Measurements from ENCODE around the gene GRK5.

GRK5 gene

GRCh38 chr10:119445935-119446317 lies 238.6 kb downstream of the GRK5 start:
- DNase-seq, result no peak

- no peak for DNase-seq
These were observed 239.3 kb downstream of the GRK5 start for GRCh38 chr10:119446441-119447277.

GRCh38 chr10:119447421-119447820 lies 240.1 kb downstream of the GRK5 start:
- DNase-seq, result no peak

DNA sequence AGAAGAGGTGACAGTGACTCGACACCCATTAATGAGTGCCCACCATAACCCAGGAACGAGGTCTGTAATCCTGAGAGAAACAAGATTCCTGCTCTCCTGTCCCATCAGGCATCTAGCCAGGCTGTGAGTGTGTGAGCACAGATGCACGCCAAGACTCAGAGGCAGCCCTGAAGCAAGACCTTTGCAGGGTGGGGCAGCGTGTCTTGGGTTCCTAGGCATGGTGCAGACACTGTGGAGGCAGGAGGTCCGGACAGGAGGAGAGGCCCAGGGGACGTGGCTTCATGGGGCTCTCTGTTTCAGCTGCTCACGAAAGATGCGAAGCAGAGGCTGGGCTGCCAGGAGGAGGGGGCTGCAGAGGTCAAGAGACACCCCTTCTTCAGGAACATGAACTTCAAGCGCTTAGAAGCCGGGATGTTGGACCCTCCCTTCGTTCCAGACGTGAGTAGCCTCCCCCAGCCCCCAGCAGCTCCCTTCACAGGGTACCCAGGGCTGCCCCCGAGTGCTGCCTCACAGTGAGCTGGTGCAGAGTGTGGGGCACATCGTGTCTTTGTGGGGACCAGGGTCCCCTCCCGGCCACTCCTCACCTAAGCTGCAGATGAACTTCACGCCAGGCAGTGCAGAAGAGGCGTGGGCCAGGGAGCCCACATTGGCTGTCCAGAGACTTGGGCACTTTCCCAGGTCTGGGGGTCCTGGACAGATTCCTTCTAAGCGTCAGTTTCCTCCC lies 240.6 kb downstream of the GRK5 start:
- DNase-seq, result no peak

GRCh38 chr10:119448628-119449584 lies 241.5 kb downstream of the GRK5 start:
- DNase-seq, result no peak

DNA sequence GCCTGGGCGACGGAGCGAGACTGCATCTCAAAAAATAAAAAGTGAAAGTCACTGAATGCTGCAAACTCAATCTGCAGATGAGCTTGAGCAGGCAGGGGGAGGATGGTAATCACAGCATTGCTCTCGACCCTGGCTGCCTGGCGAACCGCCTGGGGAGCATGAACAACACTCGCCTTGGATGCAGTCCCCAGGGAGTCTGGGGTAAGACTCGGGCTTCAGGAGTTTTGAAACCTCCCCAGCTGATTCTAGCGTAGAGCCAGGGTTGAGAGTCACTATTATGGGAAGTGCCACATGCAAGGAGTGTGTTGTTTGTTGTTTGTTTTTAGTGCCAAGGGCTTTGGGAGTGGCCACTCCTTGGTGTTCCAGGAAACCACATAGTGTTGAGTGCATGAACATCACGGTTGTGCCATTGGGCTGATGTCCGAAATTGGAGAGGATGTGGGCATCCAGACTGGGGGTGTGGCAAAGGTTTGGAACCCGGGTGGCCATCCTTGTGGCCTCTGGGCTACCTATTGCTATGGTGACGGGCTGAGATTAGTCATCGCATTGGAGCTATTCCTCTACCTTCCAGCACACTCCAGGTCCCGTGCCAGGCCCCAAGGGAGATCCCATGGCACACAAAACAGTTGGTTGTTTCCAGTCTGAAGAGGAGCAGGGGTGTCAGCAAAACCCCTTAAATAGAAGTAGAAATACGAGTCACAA lies 242.5 kb downstream of the GRK5 start:
- peak in 5 of 14 donors; percentile 5 to 88 (median 32) for DNase-seq

GRCh38 chr10:119450606-119451299 lies 243.4 kb downstream of the GRK5 start:
- no peak for DNase-seq

GRCh38 chr10:119451300-119451896 lies 244.0 kb downstream of the GRK5 start:
- DNase-seq, result no peak

DNA sequence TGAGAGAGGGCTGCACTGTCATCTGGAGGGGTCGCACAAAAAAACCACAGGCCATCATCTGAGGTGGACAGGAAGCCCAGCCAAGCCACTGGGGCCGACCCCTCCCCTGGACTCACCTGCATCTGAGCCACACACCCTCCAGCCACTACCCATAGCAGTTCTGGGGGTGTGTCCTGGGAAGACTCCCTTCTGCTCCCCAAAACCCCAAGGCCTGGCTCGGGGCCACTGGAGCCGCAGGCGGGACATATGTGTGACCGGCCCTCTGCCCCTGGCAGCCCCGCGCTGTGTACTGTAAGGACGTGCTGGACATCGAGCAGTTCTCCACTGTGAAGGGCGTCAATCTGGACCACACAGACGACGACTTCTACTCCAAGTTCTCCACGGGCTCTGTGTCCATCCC lies 245.0 kb downstream of the GRK5 start:
- no peak for DNase-seq

DNA sequence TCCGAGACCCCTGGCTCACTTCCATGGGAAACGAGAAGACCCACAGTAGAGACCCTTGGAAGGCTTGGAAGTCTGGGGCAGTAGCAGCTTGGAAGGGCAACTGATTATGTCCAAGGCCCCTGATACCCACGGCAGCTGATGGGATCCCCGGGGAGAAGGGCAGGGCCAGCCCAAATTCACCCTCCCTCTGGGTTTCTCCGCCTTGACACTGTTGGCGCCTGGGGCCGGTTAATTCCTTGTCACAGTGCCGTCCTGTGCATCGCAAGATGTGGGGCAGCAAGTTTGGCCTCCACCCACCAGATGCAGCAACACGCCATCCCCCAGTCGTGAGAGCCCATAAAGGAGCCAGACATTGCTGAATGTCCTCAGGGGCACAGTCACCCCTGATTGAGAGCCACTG lies 245.9 kb downstream of the GRK5 start:
- no peak for DNase-seq

DNA sequence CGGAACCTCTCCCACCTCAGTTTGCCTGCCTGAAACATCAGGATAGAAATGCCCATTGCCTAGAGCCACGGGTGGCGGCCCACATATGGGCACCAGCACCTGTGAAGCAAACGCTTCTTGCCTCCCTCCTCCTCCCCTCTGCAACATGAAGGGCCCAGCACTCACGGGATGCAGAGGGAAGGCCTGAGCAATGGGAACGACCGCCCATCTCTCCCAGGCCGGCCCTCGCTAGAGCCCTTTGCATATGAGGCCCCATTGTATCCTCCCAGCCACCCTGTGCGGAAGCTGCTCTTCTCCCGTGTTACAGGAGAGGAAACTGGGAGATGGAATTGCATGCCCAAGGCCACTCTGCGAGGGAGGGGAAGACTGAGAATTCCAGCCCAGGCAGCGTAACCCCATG lies 246.9 kb downstream of the GRK5 start:
- DNase-seq, result no peak

DNA sequence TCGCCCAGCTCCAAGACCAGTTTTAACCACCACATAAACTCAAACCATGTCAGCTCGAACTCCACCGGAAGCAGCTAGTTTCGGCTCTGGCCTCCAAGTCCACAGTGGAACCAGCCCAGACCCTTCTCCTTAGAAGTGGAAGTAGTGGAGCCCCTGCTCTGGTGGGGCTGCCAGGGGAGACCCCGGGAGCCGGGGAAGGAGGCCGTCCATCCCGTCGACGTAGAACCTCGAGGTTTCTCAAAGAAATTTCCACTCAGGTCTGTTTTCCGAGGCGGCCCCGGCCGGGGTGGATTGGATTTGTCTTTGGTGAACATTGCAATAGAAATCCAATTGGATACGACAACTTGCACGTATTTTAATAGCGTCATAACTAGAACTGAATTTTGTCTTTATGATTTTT lies 247.6 kb downstream of the GRK5 start:
- DNase-seq, result no peak

- DNase-seq, result no peak
These were observed 248.5 kb downstream of the GRK5 start for GRCh38 chr10:119455609-119456434.

GRCh38 chr10:119456435-119456810 lies 249.1 kb downstream of the GRK5 start:
- DNase-seq, result no peak

DNA sequence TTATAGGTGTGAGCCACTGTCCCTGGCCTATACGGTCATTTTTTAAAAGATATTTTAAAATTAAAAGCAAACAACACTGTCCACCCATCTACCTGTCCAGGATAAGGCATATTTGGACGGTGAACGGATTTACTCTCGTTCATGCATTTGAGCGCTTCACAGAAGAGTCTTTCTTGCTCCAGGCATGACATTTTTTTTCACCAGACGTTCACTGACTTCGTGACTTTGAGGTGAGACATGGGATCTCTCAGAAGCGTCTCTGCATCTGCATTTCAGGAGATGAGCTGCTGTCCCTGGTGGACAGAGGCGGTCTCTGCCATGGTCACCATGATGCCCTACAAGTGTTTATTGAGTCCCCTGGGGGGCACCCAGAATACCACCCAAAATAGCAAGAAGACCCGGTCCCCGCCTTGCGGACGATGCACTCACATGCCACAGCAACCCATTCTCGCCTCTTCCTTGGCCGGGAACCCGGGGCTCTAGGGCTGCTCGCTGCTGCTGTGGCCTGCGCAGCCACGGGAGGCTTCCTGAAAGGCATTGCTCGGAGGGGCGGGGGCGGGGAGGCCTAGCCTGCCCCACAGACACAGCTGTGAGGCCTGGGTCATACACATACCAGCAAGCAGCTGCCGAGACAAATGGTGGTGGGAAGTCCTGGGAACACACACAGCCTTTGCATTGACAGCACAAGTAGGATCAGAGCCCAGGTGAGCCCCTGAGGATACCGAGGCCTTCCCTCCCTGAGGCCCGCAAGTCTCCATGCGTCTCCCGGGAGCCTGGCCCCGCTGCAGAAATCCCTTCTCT lies 250.8 kb downstream of the GRK5 start:
- no peak for DNase-seq

- no peak for DNase-seq
These were observed 252.4 kb downstream of the GRK5 start for GRCh38 chr10:119459681-119460340.

- DNase-seq, result no peak
These were observed 253.2 kb downstream of the GRK5 start for GRCh38 chr10:119460369-119461195.

GRCh38 chr10:119461380-119461779 lies 254.0 kb downstream of the GRK5 start:
- no peak for DNase-seq
